T follicular helper cell (primary cell): ENCODE results near the gene KLF9.

ENCODE experiments used
- DNase-seq: peaks from one replicate; pipeline ENCODE4 v3.0.0-alpha.2; 2020; ENCODE audit warnings: low read depth

The KLF9 gene

GRCh38 chr9:70422371-70423043 lies 8.1 kb upstream of the KLF9 start:
- no peak for DNase-seq

GRCh38 chr9:70421272-70422180 lies 7.1 kb upstream of the KLF9 start:
- peak; percentile 37 for DNase-seq

GRCh38 chr9:70420441-70421271 lies 6.2 kb upstream of the KLF9 start:
- DNase-seq = no peak

GRCh38 chr9:70419556-70420440 lies 5.3 kb upstream of the KLF9 start:
- peak; percentile 81 for DNase-seq

- peak; percentile 67 for DNase-seq
These were observed 4.5 kb upstream of the KLF9 start for GRCh38 chr9:70418822-70419555.

GRCh38 chr9:70415476-70415875 lies 1.0 kb upstream of the KLF9 start:
- no peak for DNase-seq

- DNase-seq = no peak
These were observed 584 bp upstream of the KLF9 start for GRCh38 chr9:70415041-70415440.

- peak; percentile 54 for DNase-seq
These were observed 1.0 kb downstream of the KLF9 start for GRCh38 chr9:70413464-70413798.

- peak; percentile 23 for DNase-seq
These were observed 1.5 kb downstream of the KLF9 start for GRCh38 chr9:70412832-70413463.

GRCh38 chr9:70411930-70412831 lies 2.3 kb downstream of the KLF9 start:
- DNase-seq = peak; percentile 65

- no peak for DNase-seq
These were observed 3.1 kb downstream of the KLF9 start for GRCh38 chr9:70411121-70411929.

GRCh38 chr9:70410368-70410767 lies 4.1 kb downstream of the KLF9 start:
- no peak for DNase-seq

GRCh38 chr9:70409800-70410199 lies 4.7 kb downstream of the KLF9 start:
- no peak for DNase-seq

GRCh38 chr9:70409280-70409679 lies 5.2 kb downstream of the KLF9 start:
- DNase-seq = no peak

- no peak for DNase-seq
These were observed 5.9 kb downstream of the KLF9 start for GRCh38 chr9:70408393-70409040.

GRCh38 chr9:70407081-70407503 lies 7.4 kb downstream of the KLF9 start:
- no peak for DNase-seq

GRCh38 chr9:70406434-70406862 lies 8.0 kb downstream of the KLF9 start:
- DNase-seq = no peak
